H1 (cell line): ENCODE results near the gene SRP14. TPM values are rescaled to one million over a fixed set of nuclear protein-coding genes. Genes with fewer than 3 reads are reported as not detected.

Experiments used
- CTCF ChIA-PET: fragments of 300-600 bp; sonication (Branson Sonifier 250); formaldehyde crosslinking; loops from one replicate; lab custom pipeline; 2021; ENCODE audit not compliant: partially characterized antibody; lab: Charles Lee
- POLR2A ChIA-PET: fragments of 300-600 bp; sonication (Branson Sonifier 250); formaldehyde crosslinking; loops from one replicate; lab custom pipeline; 2021; ENCODE audit warnings: inconsistent platforms; ENCODE audit not compliant: partially characterized antibody; lab: Charles Lee
- DNase-seq, 2 experiments: peaks; one replicate each; pipeline versions ENCODE4 v3.0.0 to v3.0.0-alpha.2; 2010 to 2022; ENCODE audit warnings: low spot score in 2 of 2, low read depth in 1 of 2, mixed read lengths in 1 of 2
- FAIRE-seq: peaks from 2 replicates; lab custom pipeline; 2011; peaks lifted over from hg19 to GRCh38; lab: Jason Lieb, UNC
- H2AFZ ChIP-seq: 2 replicates; pipeline ENCODE4 v1.8.1; 2012; ENCODE audit warnings: low read length, inconsistent platforms
- H2AK5ac ChIP-seq: 2 replicates; pipeline ENCODE4 v1.6.1; 2013; ENCODE audit warnings: low read depth, low read length
- H2BK120ac ChIP-seq: replicated peaks from 2 replicates; pipeline ENCODE3; 2013; ENCODE audit warnings: low read depth, low read length, inconsistent platforms
- H2BK12ac ChIP-seq: 2 replicates; pipeline ENCODE4 v1.6.1; 2013; ENCODE audit warnings: low read depth, low read length
- H2BK15ac ChIP-seq: 2 replicates; pipeline ENCODE4 v1.6.1; 2013; ENCODE audit warnings: low read length
- H2BK20ac ChIP-seq: 2 replicates; pipeline ENCODE4 v1.6.1; 2013; ENCODE audit warnings: low read length
- H2BK5ac ChIP-seq: 2 replicates; pipeline ENCODE4 v1.6.1; 2013; ENCODE audit warnings: low read depth, low read length
- H3K14ac ChIP-seq: 2 replicates; pipeline ENCODE4 v1.6.1; 2013; ENCODE audit warnings: inconsistent platforms; ENCODE audit not compliant: insufficient read length
- H3K18ac ChIP-seq: 2 replicates; pipeline ENCODE4 v1.6.1; 2013; ENCODE audit warnings: low read length; ENCODE audit errors: extremely low read depth
- H3K23ac ChIP-seq: 2 replicates; pipeline ENCODE4 v1.6.1; 2013; ENCODE audit warnings: inconsistent platforms; ENCODE audit not compliant: insufficient read length
- H3K23me2 ChIP-seq: 2 replicates; pipeline ENCODE4 v1.6.1; 2013; ENCODE audit warnings: low read depth, low read length
- H3K27ac ChIP-seq: 2 replicates; pipeline ENCODE4 v1.6.1; 2011; ENCODE audit warnings: low read depth, low read length, inconsistent platforms
- H3K27me3 ChIP-seq, 4 experiments: replicated peaks in 1 of 4; 1 replicate in 1 of 4; 2 replicates in 3 of 4; pipeline versions ENCODE4 v1.6.1 to v1.8.1; 2011 to 2013; ENCODE audit warnings: low read length in 3 of 4, mild to moderate bottlenecking in 3 of 4, inconsistent platforms in 2 of 4, mixed read lengths in 2 of 4, moderate library complexity in 1 of 4; ENCODE audit not compliant: control insufficient read depth in 3 of 4, insufficient read depth in 3 of 4; ENCODE audit errors: extremely low read depth in 1 of 4
- H3K36me3 ChIP-seq, 4 experiments: 2 replicates each; pipeline versions ENCODE4 v1.6.1 to v1.8.1; 2011 to 2013; ENCODE audit warnings: mild to moderate bottlenecking in 4 of 4, low read length in 3 of 4, moderate library complexity in 2 of 4, control low read depth in 1 of 4, inconsistent platforms in 1 of 4; ENCODE audit not compliant: insufficient read depth in 4 of 4, control insufficient read depth in 2 of 4
- H3K4ac ChIP-seq: replicated peaks from 2 replicates; pipeline ENCODE3; 2013; ENCODE audit warnings: low read length, low read depth, mixed read lengths, inconsistent platforms; ENCODE audit not compliant: insufficient read length
- H3K4me1 ChIP-seq, 4 experiments: replicated peaks in 1 of 4; 1 replicate in 1 of 4; 2 replicates in 3 of 4; pipeline versions ENCODE4 v1.6.1 to v1.8.1; 2011 to 2013; ENCODE audit warnings: low read length in 3 of 4, inconsistent platforms in 2 of 4, mixed read lengths in 1 of 4; ENCODE audit not compliant: insufficient read depth in 4 of 4, control insufficient read depth in 3 of 4
- H3K4me2 ChIP-seq, 2 experiments: 2 replicates each; pipeline versions ENCODE4 v1.6.1 to v1.8.1; 2011 to 2013; ENCODE audit warnings: low read depth in 2 of 2, low read length in 2 of 2, control low read depth in 1 of 2, inconsistent platforms in 1 of 2, mild to moderate bottlenecking in 1 of 2; ENCODE audit not compliant: insufficient read depth in 1 of 2
- H3K4me3 ChIP-seq, 4 experiments: fragments of 200-600, 300-600 bp in 1 of 4; sonication (generic), shearing (Covaris generic), sonication (Bioruptor Twin) in 1 of 4; 2 replicates each; pipeline versions ENCODE4 v1.5.1 to v1.8.1; 2011 to 2016; ENCODE audit warnings: low read length in 4 of 4, low read depth in 3 of 4, control low read depth in 2 of 4, inconsistent platforms in 2 of 4, mild to moderate bottlenecking in 2 of 4, mixed read lengths in 1 of 4, moderate library complexity in 1 of 4; ENCODE audit not compliant: insufficient read depth in 2 of 4; ENCODE audit errors: extremely low read depth in 1 of 4
- H3K56ac ChIP-seq: replicated peaks from 2 replicates; pipeline ENCODE3; 2013; ENCODE audit warnings: low read depth, mild to moderate bottlenecking, mixed read lengths, low read length, inconsistent platforms; ENCODE audit not compliant: insufficient read length
- H3K79me1 ChIP-seq: 2 replicates; pipeline ENCODE4 v1.6.1; 2013; ENCODE audit warnings: low read depth, low read length, control low read depth
- H3K79me2 ChIP-seq, 2 experiments: 2 replicates each; pipeline versions ENCODE4 v1.6.1 to v1.8.1; 2012 to 2013; ENCODE audit warnings: low read length in 2 of 2, mild to moderate bottlenecking in 2 of 2, inconsistent platforms in 1 of 2; ENCODE audit not compliant: insufficient read depth in 2 of 2, control insufficient read depth in 1 of 2
- H3K9ac ChIP-seq, 4 experiments: replicated peaks in 1 of 4; 1 replicate in 1 of 4; 2 replicates in 3 of 4; pipeline versions ENCODE4 v1.6.1 to v1.8.1; 2011 to 2013; ENCODE audit warnings: low read depth in 3 of 4, low read length in 3 of 4, control low read depth in 2 of 4, mild to moderate bottlenecking in 2 of 4, moderate library complexity in 2 of 4, inconsistent platforms in 1 of 4; ENCODE audit errors: extremely low read depth in 1 of 4
- H3K9me3 ChIP-seq, 2 experiments: 2 replicates each; pipeline versions ENCODE4 v1.6.1 to v1.8.1; 2012 to 2013; ENCODE audit warnings: mild to moderate bottlenecking in 2 of 2, moderate library complexity in 2 of 2, control low read depth in 1 of 2, inconsistent platforms in 1 of 2, low read depth in 1 of 2, low read length in 1 of 2, mixed read lengths in 1 of 2; ENCODE audit not compliant: insufficient read depth in 2 of 2
- H4K20me1 ChIP-seq, 2 experiments: replicated peaks in 1 of 2; 2 replicates each; pipeline versions ENCODE3 to v1.8.1; 2011 to 2013; ENCODE audit warnings: inconsistent platforms in 2 of 2, low read length in 2 of 2, mild to moderate bottlenecking in 1 of 2; ENCODE audit not compliant: insufficient read depth in 2 of 2, control insufficient read depth in 1 of 2
- H4K5ac ChIP-seq: 2 replicates; pipeline ENCODE4 v1.6.1; 2013; ENCODE audit warnings: low read length, low read depth, mixed read lengths, inconsistent platforms; ENCODE audit not compliant: insufficient read length
- H4K8ac ChIP-seq: 2 replicates; pipeline ENCODE4 v1.8.0; 2013; ENCODE audit warnings: mild to moderate bottlenecking, moderate library complexity, low read length, inconsistent platforms; ENCODE audit not compliant: insufficient read depth; ENCODE audit errors: extremely low read depth
- H4K91ac ChIP-seq: replicated peaks from 2 replicates; pipeline ENCODE3; 2013; ENCODE audit warnings: low read length, mixed read lengths, inconsistent platforms; ENCODE audit not compliant: insufficient read length
- BCL11A ChIP-seq, 2 experiments: IDR thresholded peaks; one replicate each; pipeline ENCODE4 v1.6.1; 2011; ENCODE audit warnings: low read depth in 2 of 2, low read length in 2 of 2, mild to moderate bottlenecking in 2 of 2
- CBX8 ChIP-seq: fragments of 300-800, 300-1000 bp; sonication (generic); IDR thresholded peaks from 2 replicates; pipeline ENCODE4 v1.7.1; 2016; ENCODE audit warnings: low read depth, low read length, borderline replicate concordance
- CEBPB ChIP-seq: IDR thresholded peaks from 2 replicates; pipeline ENCODE4 v1.6.1; 2012; ENCODE audit warnings: low read depth, low read length
- GTF2F1 ChIP-seq: IDR thresholded peaks from 2 replicates; pipeline ENCODE4 v1.6.1; 2012; ENCODE audit warnings: low read depth, low read length, improper control_type of control experiment, borderline replicate concordance
- JUND ChIP-seq: IDR thresholded peaks from 2 replicates; pipeline ENCODE4 v1.6.1; 2011; ENCODE audit warnings: mild to moderate bottlenecking, improper control_type of control experiment, low read length
- MAX ChIP-seq: IDR thresholded peaks from 2 replicates; pipeline ENCODE4 v1.6.1; 2012; ENCODE audit warnings: inconsistent platforms
- RFX5 ChIP-seq: IDR thresholded peaks from 2 replicates; pipeline ENCODE4 v1.6.1; 2011; ENCODE audit warnings: low read depth, low read length, improper control_type of control experiment, borderline replicate concordance
- SAP30 ChIP-seq: fragments of 300-600 bp; sonication (generic); IDR thresholded peaks from 2 replicates; pipeline ENCODE4 v1.7.1; 2012; ENCODE audit warnings: low read length, moderate library complexity, mild to moderate bottlenecking, inconsistent platforms; ENCODE audit not compliant: insufficient read depth, insufficient replicate concordance
- SIN3A ChIP-seq, 2 experiments: IDR thresholded peaks in 1 of 2; conservative IDR thresholded peaks in 1 of 2; 2 replicates each; pipeline ENCODE4 v1.6.1; 2011 to 2012; ENCODE audit warnings: low read length in 2 of 2, improper control_type of control experiment in 1 of 2, low read depth in 1 of 2, mild to moderate bottlenecking in 1 of 2
- SP2 ChIP-seq: IDR thresholded peaks from 2 replicates; pipeline ENCODE4 v1.6.1; 2012; ENCODE audit warnings: mild to moderate bottlenecking, low read length, inconsistent platforms
- SP4 ChIP-seq: IDR thresholded peaks from 2 replicates; pipeline ENCODE4 v1.6.1; 2012; ENCODE audit warnings: low read length, inconsistent platforms
- YY1 ChIP-seq: IDR thresholded peaks from 2 replicates; pipeline ENCODE4 v1.6.1; 2011; ENCODE audit warnings: low read depth, mild to moderate bottlenecking, low read length
- WGBS, 2 experiments: shearing (Covaris generic) in 1 of 2; methylation state at CpG; one replicate each; pipeline versions ENCODE4 v1.1.6 to v1.1.7; 2013 to 2015; ENCODE audit warnings: low lambda C conversion rate in 2 of 2, mixed read lengths in 2 of 2, inconsistent platforms in 1 of 2, low coverage in 1 of 2, missing lambda C conversion rate in 1 of 2; ENCODE audit not compliant: insufficient replicate concordance in 2 of 2, insufficient coverage in 1 of 2, insufficient read length in 1 of 2; ENCODE audit errors: extremely low coverage in 1 of 2, missing lambda C conversion rate in 1 of 2; 5-methylcytosine and 5-hydroxymethylcytosine counted together
- polyA plus RNA-seq, 7 experiments: library from polyadenylated mRNA; depleted of rRNA in 3 of 7; stranded (reverse) in 5 of 7; unstranded in 2 of 7; fragments of >200 nt in 5 of 7; fragments of 200-250 nt in 2 of 7; gene quantifications; 1 replicate in 5 of 7; 2 replicates in 1 of 7; 4 replicates in 1 of 7; pipeline versions ENCODE4 v1.2.1 to v1.2.3, GENCODE V29; 2011 to 2013; ENCODE audit warnings: missing spikeins in 2 of 7, mixed read lengths in 2 of 7
- total RNA-seq: library from RNA; stranded (reverse); fragmentation: NEBNext Ultra II Directional; extraction: Animal tissue kit (Norgen Biotek cat#: 25700); gene quantifications from 2 replicates; pipeline ENCODE4 v1.2.1, GENCODE V29; 2021

SRP14 gene
- total and polyA plus RNA-seq, 2 of the 8 experiments (the other 6 are each of a cell fraction or from before 2014, with no cell fraction given) = 186 to 223 TPM

- Histone ChIP-seq H3K9ac (no peak overlapping the region), H2BK5ac (no peak overlapping the region), H3K79me1 (no peaks in the 10 kb centered on the region), H3K14ac (no peak overlapping the region), H3K23ac (no peak overlapping the region), H4K8ac (no peak overlapping the region), H2BK15ac (no peak overlapping the region), H3K4me1 (peaks cover 0 to 9% (median 0%) of the 10 kb centered on the region in 4 experiments; a peak in 3 of 7 replicates), H3K4ac (no peak overlapping the region), H3K4me2 (no peak overlapping the region), H3K23me2 (no peaks in the 10 kb centered on the region; the same call in 1 of the 2 replicates), H3K36me3 (no peaks in the 10 kb centered on the region), H4K20me1 (no peaks in the 10 kb centered on the region), H3K27ac (no peak overlapping the region), H2BK120ac (no peak overlapping the region), H3K79me2 (no peaks in the 10 kb centered on the region), H4K91ac (no peak overlapping the region), H3K18ac (no peak overlapping the region), H3K56ac (no peak overlapping the region), H3K9me3 (no peaks in the 10 kb centered on the region), H3K4me3 (no peak overlapping the region), H2BK20ac (no peak overlapping the region), H4K5ac (no peak overlapping the region), H2BK12ac (no peak overlapping the region), H2AFZ (no peak overlapping the region), H2AK5ac (no peak overlapping the region), H3K27me3 (peaks cover 0 to 2% (median 0%) of the 10 kb centered on the region in 4 experiments; a peak in 1 of 7 replicates)
- ChIA-PET CTCF (interaction anchor here (0.8 to 5.5 kb wide), 13 partner anchors 9 to 213 kb away, joined by 3 to 65 read pairs (median 8); no protein-coding TSS in a partner anchor), POLR2A (interaction anchor here (1.2 to 4.0 kb wide), 5 partner anchors 10 to 38 kb away, joined by 3 to 15 read pairs (median 6); no protein-coding TSS in a partner anchor)
- 91% methylated on average over 15 of the region's 15 CpGs; no CpG with 5 or more reads in 1 of the 2 experiments for WGBS, 2 experiments
- no peak for FAIRE-seq
- no peak for DNase-seq
- no peak for TF ChIP-seq SP2
- no peak for TF ChIP-seq JUND
- no peak for TF ChIP-seq YY1
- no peak for TF ChIP-seq BCL11A (IDR thresholded peaks at IDR 0.05; ENCODE audit: low read depth in 2 of 2, low read length in 2 of 2)
- no peak for TF ChIP-seq GTF2F1
- no peak for TF ChIP-seq CBX8
- no peak for TF ChIP-seq SAP30
- no peak for TF ChIP-seq MAX
- TF ChIP-seq SIN3A (conservative IDR thresholded peaks at IDR 0.05 in 1 of 2, IDR thresholded peaks at IDR 0.05 in 1 of 2; ENCODE audit: low read depth in 1 of 2, low read length in 2 of 2) = no peak
- no peak for TF ChIP-seq RFX5
- TF ChIP-seq SP4 = no peak
- no peak for TF ChIP-seq CEBPB
Observed at GRCh38 chr15:40061212-40061901, 22.4 kb upstream of the SRP14 start.
